CD8-positive, alpha-beta memory T cell (primary cell): ENCODE data around the gene EFCAB6. TPM values are rescaled to one million over a fixed set of nuclear protein-coding genes. Genes with fewer than 3 reads are reported as not detected.

Source experiments
- CTCF ChIA-PET: fragments of 350-600 bp; sonication (Branson Sonifier 250); formaldehyde crosslinking; loops from one replicate; lab custom pipeline; 2021; ENCODE audit warnings: antibody characterized with exemption; lab: Charles Lee
- POLR2A ChIA-PET: fragments of 350-600 bp; sonication (Branson Sonifier 250); formaldehyde crosslinking; loops from one replicate; lab custom pipeline; 2021; ENCODE audit warnings: antibody characterized with exemption; lab: Charles Lee
- DNase-seq, 5 donors: peaks; one replicate each; pipeline versions ENCODE4 v3.0.0 to v3.0.0-alpha.2; 2020 to 2022; ENCODE audit warnings: mixed read lengths in 1 of 5
- H3K27ac ChIP-seq: one replicate; pipeline ENCODE4 v1.7.0; 2013; ENCODE audit warnings: low read depth, mild to moderate bottlenecking, low read length, moderate library complexity
- H3K27me3 ChIP-seq: 2 replicates; pipeline ENCODE4 v1.7.0; 2013; ENCODE audit warnings: low read length, mild to moderate bottlenecking; ENCODE audit not compliant: insufficient read depth, poor library complexity, severe bottlenecking
- H3K36me3 ChIP-seq: 2 replicates; pipeline ENCODE4 v1.7.0; 2013; ENCODE audit warnings: mild to moderate bottlenecking, low read length, moderate library complexity; ENCODE audit not compliant: insufficient read depth
- H3K4me1 ChIP-seq: 2 replicates; pipeline ENCODE4 v1.7.0; 2013; ENCODE audit warnings: mild to moderate bottlenecking, low read length, moderate library complexity; ENCODE audit not compliant: insufficient read depth
- H3K4me3 ChIP-seq: 2 replicates; pipeline ENCODE4 v1.7.0; 2013; ENCODE audit warnings: mild to moderate bottlenecking, low read length
- H3K9me3 ChIP-seq: 2 replicates; pipeline ENCODE4 v1.7.0; 2013; ENCODE audit warnings: mild to moderate bottlenecking, low read length
- H3K27ac Mint-ChIP-seq, 8 donors: one replicate each; pipeline ENCODE4 v1.8.0; 2020 to 2021; ENCODE audit warnings: mixed read lengths in 8 of 8, mild to moderate bottlenecking in 6 of 8, inconsistent platforms in 3 of 8, moderate library complexity in 3 of 8
- H3K27me3 Mint-ChIP-seq, 2 donors: one replicate each; pipeline ENCODE4 v1.8.0; 2020 to 2021; ENCODE audit warnings: mixed read lengths in 2 of 2, mild to moderate bottlenecking in 1 of 2, moderate library complexity in 1 of 2
- H3K36me3 Mint-ChIP-seq, 3 donors: one replicate each; pipeline ENCODE4 v1.8.0; 2020 to 2021; ENCODE audit warnings: mixed read lengths in 3 of 3, inconsistent platforms in 1 of 3, mild to moderate bottlenecking in 1 of 3
- H3K4me1 Mint-ChIP-seq, 3 donors: one replicate each; pipeline ENCODE4 v1.8.0; 2020 to 2021; ENCODE audit warnings: mixed read lengths in 3 of 3, inconsistent platforms in 1 of 3, mild to moderate bottlenecking in 1 of 3
- H3K4me3 Mint-ChIP-seq, 7 donors: one replicate each; pipeline ENCODE4 v1.8.0; 2020 to 2021; ENCODE audit warnings: mixed read lengths in 7 of 7, mild to moderate bottlenecking in 6 of 7, moderate library complexity in 4 of 7, inconsistent platforms in 2 of 7
- H3K9me3 Mint-ChIP-seq, 5 donors: one replicate each; pipeline ENCODE4 v1.8.0; 2020 to 2022; ENCODE audit warnings: mixed read lengths in 5 of 5, mild to moderate bottlenecking in 3 of 5, moderate library complexity in 2 of 5, inconsistent platforms in 1 of 5
- polyA plus RNA-seq: library from polyadenylated mRNA; unstranded; fragments of 300-500 nt; fragmentation: Illumina TruSeq; gene quantifications from one replicate; pipeline ENCODE4 v1.2.3, GENCODE V29; 2021
- total RNA-seq, 2 experiments: library from RNA; stranded (reverse); gene quantifications; one replicate each; pipeline ENCODE4 v1.2.3, GENCODE V29; 2021

EFCAB6 gene
- total and polyA plus RNA-seq, 3 experiments from 2014 or later, result 0.22 to 0.72 (median 0.64) TPM

GRCh38 chr22:43561415-43562178, 250.5 kb downstream of the EFCAB6 start:
- Histone ChIP-seq H3K36me3 (no peaks in the 10 kb centered on the region), H3K27me3 (no peaks in the 10 kb centered on the region), H3K4me1 (no peaks in the 10 kb centered on the region), H3K27ac (no peak overlapping the region), H3K9me3 (no peaks in the 10 kb centered on the region), H3K4me3 (no peak overlapping the region)
- no peak overlapping the region for H3K27ac Mint-ChIP-seq
- no peaks in the 10 kb centered on the region for H3K4me1 Mint-ChIP-seq
- DNase-seq, result no peak
- POLR2A ChIA-PET, result no interaction called here
- H3K4me3 Mint-ChIP-seq, result no peak overlapping the region
- no peaks in the 10 kb centered on the region for H3K36me3 Mint-ChIP-seq
- H3K9me3 Mint-ChIP-seq, result peaks cover 0 to 2% (median 0%) of the 10 kb centered on the region in 5 donors
- peaks cover 7 to 19% of the 10 kb centered on the region in 2 donors for H3K27me3 Mint-ChIP-seq
- CTCF ChIA-PET, result no interaction called here

GRCh38 chr22:43560651-43561050, 251.5 kb downstream of the EFCAB6 start:
- ChIA-PET CTCF (no interaction called here), POLR2A (no interaction called here)
- Histone ChIP-seq H3K36me3 (no peaks in the 10 kb centered on the region), H3K27ac (no peak overlapping the region), H3K4me1 (no peaks in the 10 kb centered on the region), H3K9me3 (no peaks in the 10 kb centered on the region), H3K4me3 (no peak overlapping the region), H3K27me3 (no peaks in the 10 kb centered on the region)
- H3K27me3 Mint-ChIP-seq, result peaks cover 5 to 22% of the 10 kb centered on the region in 2 donors
- no peak overlapping the region for H3K27ac Mint-ChIP-seq
- peaks cover 0 to 2% (median 0%) of the 10 kb centered on the region in 5 donors for H3K9me3 Mint-ChIP-seq
- H3K4me1 Mint-ChIP-seq, result no peaks in the 10 kb centered on the region
- no peak for DNase-seq
- no peaks in the 10 kb centered on the region for H3K36me3 Mint-ChIP-seq
- H3K4me3 Mint-ChIP-seq, result no peak overlapping the region

DNA sequence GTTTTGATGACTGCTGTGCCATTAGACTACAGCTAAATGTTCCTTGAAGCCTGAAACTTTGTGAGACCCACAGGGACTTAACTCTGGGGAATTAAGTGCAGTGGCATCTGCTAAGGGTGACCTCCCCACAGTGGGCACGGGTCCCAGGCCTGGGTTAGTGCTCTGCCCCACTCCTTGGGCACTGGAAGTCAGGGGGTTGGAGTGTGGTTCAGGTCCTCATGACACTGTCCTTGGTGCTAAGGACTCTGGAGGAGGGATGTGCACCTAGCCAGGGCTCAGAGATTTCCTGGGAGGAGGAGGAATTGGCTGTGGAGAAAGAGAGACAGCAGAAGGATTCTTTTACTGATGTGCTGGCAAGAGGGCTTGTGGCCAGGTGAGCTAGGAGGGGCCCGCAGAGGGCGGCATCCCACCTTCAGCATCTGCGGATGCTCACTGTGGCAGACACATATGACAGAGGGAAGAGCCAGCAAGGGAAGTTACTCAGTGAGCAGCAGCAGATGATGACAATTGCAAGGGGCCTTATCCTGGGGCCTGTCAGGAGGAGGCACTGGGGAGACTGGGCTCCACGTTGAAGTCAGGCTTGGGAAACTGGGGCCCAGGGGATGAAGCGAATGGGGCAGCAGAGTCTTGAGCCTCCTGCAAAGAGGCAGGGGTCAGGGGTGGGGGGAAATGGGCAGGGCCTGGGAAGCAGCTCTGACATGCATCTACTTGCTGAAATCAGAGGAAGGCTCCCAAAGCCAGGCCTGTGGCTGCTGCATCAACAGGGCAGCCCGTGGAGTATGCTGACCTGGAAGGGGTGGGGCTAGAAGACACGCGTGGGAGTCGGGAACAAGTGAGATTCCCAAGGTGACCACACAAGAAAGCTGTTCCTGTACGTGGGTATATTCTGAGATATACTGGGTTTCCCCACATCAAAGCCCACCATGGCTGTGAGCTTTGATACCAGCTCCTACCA, 256.3 kb downstream of the EFCAB6 start:
- H3K27ac ChIP-seq, result no peak overlapping the region
- H3K27me3 ChIP-seq, result no peaks in the 10 kb centered on the region
- H3K4me1 ChIP-seq, result no peaks in the 10 kb centered on the region
- Mint-ChIP-seq H3K27me3 (peaks cover 16 to 29% of the 10 kb centered on the region in 2 donors), H3K9me3 (peaks cover 0 to 2% (median 0%) of the 10 kb centered on the region in 5 donors), H3K27ac (no peak overlapping the region), H3K4me1 (no peaks in the 10 kb centered on the region), H3K4me3 (no peak overlapping the region), H3K36me3 (no peaks in the 10 kb centered on the region)
- no peak overlapping the region for H3K4me3 ChIP-seq
- H3K36me3 ChIP-seq, result no peaks in the 10 kb centered on the region
- H3K9me3 ChIP-seq, result no peaks in the 10 kb centered on the region
- CTCF ChIA-PET, result no interaction called here
- no peak for DNase-seq
- POLR2A ChIA-PET, result no interaction called here

- no peaks in the 10 kb centered on the region for H3K9me3 ChIP-seq
- no peaks in the 10 kb centered on the region for H3K9me3 Mint-ChIP-seq
- DNase-seq, result no peak
- H3K27ac Mint-ChIP-seq, result no peak overlapping the region
- H3K27me3 ChIP-seq, result no peaks in the 10 kb centered on the region
- H3K36me3 ChIP-seq, result no peaks in the 10 kb centered on the region
- no peaks in the 10 kb centered on the region for H3K4me1 Mint-ChIP-seq
- no peaks in the 10 kb centered on the region for H3K4me1 ChIP-seq
- CTCF ChIA-PET, result no interaction called here
- no peak overlapping the region for H3K4me3 ChIP-seq
- H3K36me3 Mint-ChIP-seq, result no peaks in the 10 kb centered on the region
- no peak overlapping the region for H3K27ac ChIP-seq
- peaks cover 13 to 25% of the 10 kb centered on the region in 2 donors for H3K27me3 Mint-ChIP-seq
- no peak overlapping the region for H3K4me3 Mint-ChIP-seq
- POLR2A ChIA-PET, result no interaction called here
These were observed 257.3 kb downstream of the EFCAB6 start for GRCh38 chr22:43554694-43555365.

GRCh38 chr22:43554259-43554636, 257.9 kb downstream of the EFCAB6 start:
- H3K4me1 ChIP-seq, result no peaks in the 10 kb centered on the region
- no peaks in the 10 kb centered on the region for H3K27me3 ChIP-seq
- Mint-ChIP-seq H3K36me3 (no peaks in the 10 kb centered on the region), H3K9me3 (no peaks in the 10 kb centered on the region), H3K4me1 (no peaks in the 10 kb centered on the region), H3K4me3 (no peak overlapping the region), H3K27ac (no peak overlapping the region), H3K27me3 (peaks cover 13 to 20% of the 10 kb centered on the region in 2 donors)
- no peaks in the 10 kb centered on the region for H3K9me3 ChIP-seq
- no peaks in the 10 kb centered on the region for H3K36me3 ChIP-seq
- ChIA-PET CTCF (no interaction called here), POLR2A (no interaction called here)
- no peak overlapping the region for H3K27ac ChIP-seq
- DNase-seq, result no peak
- H3K4me3 ChIP-seq, result no peak overlapping the region

DNA sequence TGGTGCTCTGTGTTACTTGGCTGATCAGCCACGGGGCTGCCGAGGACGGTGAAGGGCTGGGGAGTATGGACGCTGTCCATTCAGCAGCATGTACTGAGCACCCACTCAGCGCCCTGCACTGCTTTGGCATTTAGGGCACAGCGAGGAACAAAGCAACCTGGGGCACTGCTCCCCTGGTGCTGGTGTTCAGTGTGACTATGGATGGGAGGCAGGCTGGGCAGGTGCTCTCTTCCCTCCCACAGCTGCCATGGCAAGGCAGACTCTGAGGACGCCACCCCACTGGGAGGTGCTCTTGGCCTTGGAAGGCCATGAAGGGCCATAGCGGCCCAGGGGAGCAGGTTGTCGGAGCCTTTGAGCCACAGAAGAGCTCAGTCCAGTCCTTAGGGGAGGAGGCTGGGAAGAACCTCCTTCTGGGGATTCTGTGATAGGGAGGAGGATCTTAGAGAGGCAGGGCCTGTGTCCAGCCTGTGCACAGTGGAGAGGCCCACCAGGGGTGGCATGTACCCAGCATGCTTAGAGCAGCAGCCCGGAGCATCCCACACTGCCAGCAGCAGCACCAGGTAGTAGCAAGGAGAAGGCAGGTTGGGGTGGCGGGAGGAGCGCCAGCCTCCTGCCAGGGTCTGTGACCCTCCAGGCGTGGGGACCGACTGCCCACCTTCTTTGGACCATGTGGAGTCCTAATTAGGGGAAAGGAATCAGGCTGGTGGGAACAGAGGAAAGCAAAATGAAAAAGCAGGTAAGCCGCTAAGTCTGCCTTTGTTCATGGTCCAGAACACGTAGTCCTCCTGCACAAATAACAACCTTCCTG, 258.4 kb downstream of the EFCAB6 start:
- Mint-ChIP-seq H3K9me3 (no peaks in the 10 kb centered on the region), H3K4me1 (no peaks in the 10 kb centered on the region), H3K27ac (no peak overlapping the region), H3K4me3 (no peak overlapping the region), H3K27me3 (peaks cover 13 to 20% of the 10 kb centered on the region in 2 donors), H3K36me3 (no peaks in the 10 kb centered on the region)
- ChIA-PET POLR2A (no interaction called here), CTCF (no interaction called here)
- Histone ChIP-seq H3K27me3 (no peaks in the 10 kb centered on the region), H3K4me3 (no peak overlapping the region), H3K36me3 (no peaks in the 10 kb centered on the region), H3K9me3 (no peaks in the 10 kb centered on the region), H3K4me1 (no peaks in the 10 kb centered on the region), H3K27ac (no peak overlapping the region)
- no peak for DNase-seq

- no peaks in the 10 kb centered on the region for H3K27me3 ChIP-seq
- H3K36me3 ChIP-seq, result no peaks in the 10 kb centered on the region
- H3K36me3 Mint-ChIP-seq, result no peaks in the 10 kb centered on the region
- no peak for DNase-seq
- H3K4me3 Mint-ChIP-seq, result no peak overlapping the region
- no peaks in the 10 kb centered on the region for H3K9me3 Mint-ChIP-seq
- no peaks in the 10 kb centered on the region for H3K4me1 Mint-ChIP-seq
- no peak overlapping the region for H3K4me3 ChIP-seq
- H3K27ac Mint-ChIP-seq, result peak overlapping the region in 1 of 8 donors; percentile 50
- ChIA-PET CTCF (no interaction called here), POLR2A (no interaction called here)
- H3K4me1 ChIP-seq, result no peaks in the 10 kb centered on the region
- H3K27ac ChIP-seq, result no peak overlapping the region
- H3K27me3 Mint-ChIP-seq, result peaks cover 11 to 21% of the 10 kb centered on the region in 2 donors
- H3K9me3 ChIP-seq, result no peaks in the 10 kb centered on the region
These were observed 261.4 kb downstream of the EFCAB6 start for GRCh38 chr22:43550672-43551071.
